ENCODE data around the gene TMEM242.

TMEM242 gene

GRCh38 chr6:157268835-157269234 lies 54.5 kb downstream of the TMEM242 start:
- DNase-seq, result no peak

GRCh38 chr6:157268396-157268795 lies 54.9 kb downstream of the TMEM242 start:
- DNase-seq, result no peak

- no peak for DNase-seq
Measured at GRCh38 chr6:157267654-157268053, 55.7 kb downstream of the TMEM242 start.

GRCh38 chr6:157267109-157267611 lies 56.2 kb downstream of the TMEM242 start:
- DNase-seq, result no peak

- DNase-seq, result no peak
Measured at GRCh38 chr6:157266274-157267101, 56.8 kb downstream of the TMEM242 start.

- DNase-seq, result no peak
Measured at GRCh38 chr6:157265635-157266034, 57.7 kb downstream of the TMEM242 start.

GRCh38 chr6:157265186-157265585 lies 58.1 kb downstream of the TMEM242 start:
- no peak for DNase-seq

GRCh38 chr6:157264701-157265100 lies 58.6 kb downstream of the TMEM242 start:
- DNase-seq, result no peak

GRCh38 chr6:157263881-157264397 lies 59.4 kb downstream of the TMEM242 start:
- DNase-seq, result no peak

GRCh38 chr6:157263146-157263545 lies 60.2 kb downstream of the TMEM242 start:
- DNase-seq, result no peak

- no peak for DNase-seq
Measured at GRCh38 chr6:157261606-157262005, 61.7 kb downstream of the TMEM242 start.

GRCh38 chr6:157260735-157261410 lies 62.4 kb downstream of the TMEM242 start:
- DNase-seq, result no peak

- DNase-seq, result no peak
Measured at GRCh38 chr6:157259443-157259842, 63.9 kb downstream of the TMEM242 start.

- DNase-seq, result no peak
Measured at GRCh38 chr6:157258878-157259277, 64.4 kb downstream of the TMEM242 start.

- DNase-seq, result no peak
Measured at GRCh38 chr6:157255079-157255478, 68.2 kb downstream of the TMEM242 start.

GRCh38 chr6:157254538-157254937 lies 68.8 kb downstream of the TMEM242 start:
- DNase-seq, result no peak

GRCh38 chr6:157253699-157254098 lies 69.6 kb downstream of the TMEM242 start:
- DNase-seq, result no peak

GRCh38 chr6:157253017-157253416 lies 70.3 kb downstream of the TMEM242 start:
- DNase-seq, result no peak

- DNase-seq, result no peak
Measured at GRCh38 chr6:157251586-157252247, 71.6 kb downstream of the TMEM242 start.

- DNase-seq, result no peak
Measured at GRCh38 chr6:157249826-157250225, 73.5 kb downstream of the TMEM242 start.

- no peak for DNase-seq
Measured at GRCh38 chr6:157248264-157248663, 75.1 kb downstream of the TMEM242 start.

- no peak for DNase-seq
Measured at GRCh38 chr6:157246771-157247484, 76.4 kb downstream of the TMEM242 start.
